HG02870 (cell line): ENCODE measurements around the gene AADAT.

Experiments
- ATAC-seq: cut with Tn5 transposase; IDR thresholded peaks from one replicate; pipeline ENCODE4 v1.9.1; 2021; ENCODE audit warnings: mild to moderate bottlenecking, moderate library complexity; ENCODE audit not compliant: unreplicated experiment

The AADAT gene

GRCh38 chr4:170035231-170035630 is 54.5 kb downstream of the AADAT start:
- no peak for ATAC-seq

- ATAC-seq: no peak
Observed at GRCh38 chr4:170033999-170034398, 55.8 kb downstream of the AADAT start.

- ATAC-seq: no peak
Observed at GRCh38 chr4:170030121-170030520, 59.6 kb downstream of the AADAT start.

GRCh38 chr4:170027181-170027829 is 62.5 kb downstream of the AADAT start:
- peak; percentile 67 for ATAC-seq

GRCh38 chr4:170026253-170027021 is 63.3 kb downstream of the AADAT start, which contains the start of gene MFAP3L:
MFAP3L (minus strand) TSS chr4:170026395; CDS start chr4:170005877, 20,518 bp downstream.
- peak; percentile 80 for ATAC-seq

GRCh38 chr4:170025523-170026252 is 64.1 kb downstream of the AADAT start:
- no peak for ATAC-seq

- ATAC-seq: no peak
Observed at GRCh38 chr4:170022211-170022610, 67.5 kb downstream of the AADAT start.

- ATAC-seq: no peak
Observed at GRCh38 chr4:170017252-170017651, 72.5 kb downstream of the AADAT start.

- ATAC-seq: no peak
Observed at GRCh38 chr4:170015285-170015684, 74.5 kb downstream of the AADAT start.

- no peak for ATAC-seq
Observed at GRCh38 chr4:170014359-170015011, 75.3 kb downstream of the AADAT start.

GRCh38 chr4:170012629-170012958 is 77.2 kb downstream of the AADAT start:
- no peak for ATAC-seq

- ATAC-seq: no peak
Observed at GRCh38 chr4:170011921-170012628, 77.7 kb downstream of the AADAT start.
